Nephron progenitor cell (in vitro differentiated cells): ENCODE measurements around the gene RBMXL3.
A peak's percentile ranks its signal among the peaks of the same experiment; 100 is the strongest.
"Not testable (repeated sequence)": the region's sequence is repeated elsewhere in the genome, so short reads cannot be mapped to it uniquely, and the experiment has no call there.

ENCODE experiments used
- DNase-seq: peaks from one replicate; pipeline ENCODE4 v3.0.0; 2021
- H3K27ac Mint-ChIP-seq: 2 replicates; pipeline ENCODE4 v1.8.0; 2021; ENCODE audit warnings: mild to moderate bottlenecking, moderate library complexity, mixed read lengths
- H3K27me3 Mint-ChIP-seq: 2 replicates; pipeline ENCODE4 v1.8.0; 2021; ENCODE audit warnings: mild to moderate bottlenecking, low read depth, mixed read lengths; ENCODE audit not compliant: poor library complexity
- H3K36me3 Mint-ChIP-seq: 2 replicates; pipeline ENCODE4 v1.8.0; 2021; ENCODE audit warnings: low read depth, mixed read lengths
- H3K4me1 Mint-ChIP-seq: 2 replicates; pipeline ENCODE4 v1.8.0; 2021; ENCODE audit warnings: mixed read lengths
- H3K4me3 Mint-ChIP-seq: 2 replicates; pipeline ENCODE4 v1.8.0; 2021; ENCODE audit warnings: mild to moderate bottlenecking, moderate library complexity, mixed read lengths
- H3K9me3 Mint-ChIP-seq: 2 replicates; pipeline ENCODE4 v1.8.0; 2021; ENCODE audit warnings: mild to moderate bottlenecking, moderate library complexity, mixed read lengths
- CTCF ChIP-seq: fragments of 200-600 bp; sonication (generic); IDR thresholded peaks from 2 replicates; pipeline ENCODE4 v1.5.0; 2021; ENCODE audit warnings: antibody characterized with exemption

Gene RBMXL3

GRCh38 chrX:115192244-115192700 is 3.1 kb downstream of the RBMXL3 start:
- Mint-ChIP-seq H3K27ac (no peak overlapping the region), H3K9me3 (peaks cover 47% of the 10 kb centered on the region), H3K4me1 (no peaks in the 10 kb centered on the region), H3K36me3 (peaks cover 56% of the 10 kb centered on the region), H3K4me3 (no peak overlapping the region), H3K27me3 (no peaks in the 10 kb centered on the region)
- DNase-seq, result no peak
- TF ChIP-seq CTCF, result no peak

- Mint-ChIP-seq H3K27me3 (no peaks in the 10 kb centered on the region), H3K36me3 (peaks cover 80% of the 10 kb centered on the region), H3K4me3 (no peak overlapping the region), H3K9me3 (peaks cover 80% of the 10 kb centered on the region), H3K4me1 (no peaks in the 10 kb centered on the region), H3K27ac (no peak overlapping the region)
- TF ChIP-seq CTCF, result no peak
- no peak for DNase-seq
Measured at GRCh38 chrX:115204040-115204439, 14.8 kb downstream of the RBMXL3 start.

DNA sequence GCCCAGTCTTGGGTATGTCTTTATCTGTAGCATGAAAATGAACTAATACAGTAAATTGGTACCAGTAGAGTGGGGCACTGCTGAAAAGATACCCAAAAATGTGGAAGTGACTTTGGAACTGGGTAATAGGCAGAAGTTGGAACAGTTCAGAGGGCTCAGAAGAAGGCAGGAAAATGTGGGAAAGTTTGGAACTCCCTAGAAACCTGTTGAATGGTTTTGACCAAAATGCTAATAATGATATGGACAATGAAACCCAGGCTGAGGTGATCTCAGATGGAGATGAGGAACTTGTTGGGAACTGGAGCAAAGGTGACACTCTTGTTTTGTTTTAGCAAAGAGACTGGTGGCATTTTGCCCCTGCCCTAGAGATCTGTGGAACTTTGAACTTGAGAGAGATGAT is 20.3 kb downstream of the RBMXL3 start:
- H3K9me3 Mint-ChIP-seq, result peaks cover 48% of the 10 kb centered on the region
- H3K4me1 Mint-ChIP-seq, H3K27ac Mint-ChIP-seq, H3K4me3 Mint-ChIP-seq, H3K27me3 Mint-ChIP-seq, DNase-seq: not testable (repeated sequence)
- peaks cover 70% of the 10 kb centered on the region for H3K36me3 Mint-ChIP-seq

DNA sequence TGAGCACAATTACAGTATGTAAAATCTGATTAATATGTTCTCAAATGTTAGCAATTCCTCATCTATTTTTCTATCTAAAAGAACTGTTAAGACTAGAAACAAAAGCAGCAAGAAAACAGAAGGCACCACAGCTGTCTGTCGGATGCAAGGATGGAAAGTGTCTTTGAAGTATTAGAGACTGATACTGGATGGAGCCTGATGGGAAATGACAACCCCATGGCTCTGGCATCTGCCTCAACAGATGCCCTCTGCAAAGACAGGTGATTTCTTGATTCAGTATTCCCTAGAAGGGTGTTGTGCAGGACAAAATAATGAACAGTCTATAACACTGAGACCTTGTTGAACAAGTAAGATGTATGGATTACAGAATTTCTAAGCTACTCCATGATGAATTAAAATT is 24.9 kb downstream of the RBMXL3 start:
- peaks cover 21% of the 10 kb centered on the region for H3K9me3 Mint-ChIP-seq
- peaks cover 5% of the 10 kb centered on the region for H3K4me1 Mint-ChIP-seq
- no peaks in the 10 kb centered on the region for H3K27me3 Mint-ChIP-seq
- peaks cover 63% of the 10 kb centered on the region for H3K36me3 Mint-ChIP-seq
- no peak for DNase-seq
- no peak for TF ChIP-seq CTCF
- no peak overlapping the region for H3K4me3 Mint-ChIP-seq
- H3K27ac Mint-ChIP-seq, result no peak overlapping the region

DNA sequence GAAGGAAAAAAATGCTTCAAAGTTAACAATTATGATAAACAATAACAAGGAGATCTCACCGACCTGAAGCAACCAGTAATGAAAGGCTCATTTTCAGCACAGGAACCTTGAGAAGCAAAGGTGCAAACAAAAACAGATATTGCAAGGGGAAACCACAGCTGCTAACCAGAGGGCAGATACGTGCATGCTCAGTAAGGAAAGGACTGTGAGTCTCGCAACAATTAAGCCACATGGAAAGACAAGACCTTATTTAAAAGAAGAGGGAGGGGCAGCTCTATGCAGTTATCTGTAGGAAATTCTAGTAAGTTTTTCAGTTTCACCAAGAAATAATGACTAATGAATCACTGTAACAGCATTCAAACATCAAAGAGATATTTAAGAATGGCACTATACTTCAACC is 25.4 kb downstream of the RBMXL3 start:
- H3K4me3 Mint-ChIP-seq, result no peak overlapping the region
- H3K4me1 Mint-ChIP-seq, result peaks cover 5% of the 10 kb centered on the region
- no peak overlapping the region for H3K27ac Mint-ChIP-seq
- no peaks in the 10 kb centered on the region for H3K27me3 Mint-ChIP-seq
- peaks cover 60% of the 10 kb centered on the region for H3K36me3 Mint-ChIP-seq
- peaks cover 17% of the 10 kb centered on the region for H3K9me3 Mint-ChIP-seq
- no peak for DNase-seq
- TF ChIP-seq CTCF, result no peak

DNA sequence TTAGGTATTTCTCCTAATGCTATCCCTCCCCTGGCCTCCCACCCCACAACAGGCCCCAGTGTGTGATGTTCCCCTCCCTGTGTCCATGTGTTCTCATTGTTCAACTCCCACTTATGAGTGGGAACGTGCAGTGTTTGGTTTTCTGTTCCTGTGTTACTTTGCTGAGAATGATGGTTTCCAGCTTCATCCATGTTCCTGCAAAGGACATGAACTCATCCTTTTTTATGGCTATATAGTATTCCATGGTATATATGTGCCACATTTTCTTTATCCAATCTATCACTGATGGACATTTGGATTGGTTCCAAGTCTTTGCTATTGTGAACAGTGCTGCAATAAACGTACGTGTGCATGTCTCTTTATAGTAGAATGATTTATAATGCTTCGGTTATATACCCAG is 28.1 kb downstream of the RBMXL3 start:
- H3K36me3 Mint-ChIP-seq, result peaks cover 40% of the 10 kb centered on the region
- not testable (repeated sequence) for H3K4me1 Mint-ChIP-seq, H3K27me3 Mint-ChIP-seq, H3K9me3 Mint-ChIP-seq, H3K4me3 Mint-ChIP-seq, H3K27ac Mint-ChIP-seq, DNase-seq

DNA sequence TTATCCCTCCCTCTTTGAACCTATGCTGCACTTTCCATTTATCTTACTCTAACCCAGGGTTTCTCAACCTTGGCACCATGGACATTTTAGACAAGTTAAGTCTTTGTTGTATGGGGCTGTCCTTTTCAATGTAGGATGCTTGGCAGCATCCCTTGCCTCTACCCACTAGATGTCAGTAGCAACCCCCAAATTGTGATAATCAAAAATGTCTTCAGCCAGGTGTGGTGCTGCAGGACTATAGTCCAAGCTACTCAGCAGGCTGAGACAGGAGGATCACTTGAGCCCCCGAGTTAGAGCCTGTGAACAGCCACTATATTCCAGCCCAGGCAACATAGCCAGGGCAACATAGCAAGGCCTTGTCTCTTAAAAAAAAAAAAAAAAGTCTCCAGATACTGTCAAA is 37.7 kb downstream of the RBMXL3 start:
- no peak for DNase-seq

More for the DNA sequence above, 37.7 kb downstream of the RBMXL3 start:
- no peaks in the 10 kb centered on the region for H3K9me3 Mint-ChIP-seq
- no peak overlapping the region for H3K27ac Mint-ChIP-seq
- H3K36me3 Mint-ChIP-seq, result peaks cover 14% of the 10 kb centered on the region
- H3K27me3 Mint-ChIP-seq, result peaks cover 4% of the 10 kb centered on the region
- peaks cover 24% of the 10 kb centered on the region for H3K4me1 Mint-ChIP-seq
- peak; percentile 51 for TF ChIP-seq CTCF
- H3K4me3 Mint-ChIP-seq, result no peak overlapping the region
